ENCODE measurements around the gene TTC23L.
"Not testable (repeated sequence)": the region's sequence is repeated elsewhere in the genome, so short reads cannot be mapped to it uniquely, and the experiment has no call there.

Gene TTC23L

GRCh38 chr5:34918025-34918424 is 79.1 kb downstream of the TTC23L start:
- no peak for DNase-seq (ENCODE audit: low read depth in 4 of 4, low spot score in 1 of 4)

GRCh38 chr5:34919077-34919476 is 80.1 kb downstream of the TTC23L start:
- DNase-seq (ENCODE audit: low read depth in 4 of 4, low spot score in 1 of 4): no peak

- not testable (repeated sequence) for DNase-seq (ENCODE audit: low read depth in 4 of 4, low spot score in 1 of 4)
Measured at GRCh38 chr5:34923256-34923655, 84.3 kb downstream of the TTC23L start.

GRCh38 chr5:34923694-34924461 is 84.9 kb downstream of the TTC23L start:
- peak in 1 of 4 experiments; percentile 16 for DNase-seq (ENCODE audit: low read depth in 4 of 4, low spot score in 1 of 4)

- DNase-seq (ENCODE audit: low read depth in 4 of 4, low spot score in 1 of 4): no peak
Measured at GRCh38 chr5:34924462-34924765, 85.5 kb downstream of the TTC23L start.

- no peak for DNase-seq (ENCODE audit: low read depth in 4 of 4, low spot score in 1 of 4)
Measured at GRCh38 chr5:34926318-34926888, 87.4 kb downstream of the TTC23L start.

- DNase-seq (ENCODE audit: low read depth in 4 of 4, low spot score in 1 of 4): no peak
Measured at GRCh38 chr5:34927785-34928184, 88.8 kb downstream of the TTC23L start.

- no peak for DNase-seq (ENCODE audit: low read depth in 4 of 4, low spot score in 1 of 4)
Measured at GRCh38 chr5:34928267-34928666, 89.3 kb downstream of the TTC23L start.

- DNase-seq (ENCODE audit: low read depth in 4 of 4, low spot score in 1 of 4): peak; percentile 95 to 97 (median 96)
Measured at GRCh38 chr5:34929134-34929719, 90.3 kb downstream of the TTC23L start, which contains the start of gene DNAJC21. Gene DNAJC21, plus strand, starts transcription at chr5:34929559. Its CDS starts 261 bp downstream, at chr5:34929820.

- DNase-seq (ENCODE audit: low read depth in 4 of 4, low spot score in 1 of 4): peak; percentile 40 to 71 (median 56)
Measured at GRCh38 chr5:34929720-34930461, 90.9 kb downstream of the TTC23L start.

GRCh38 chr5:34930462-34930844 is 91.5 kb downstream of the TTC23L start:
- no peak for DNase-seq (ENCODE audit: low read depth in 4 of 4, low spot score in 1 of 4)

GRCh38 chr5:34930870-34931269 is 91.9 kb downstream of the TTC23L start:
- no peak for DNase-seq (ENCODE audit: low read depth in 4 of 4, low spot score in 1 of 4)

- no peak for DNase-seq (ENCODE audit: low read depth in 4 of 4, low spot score in 1 of 4)
Measured at GRCh38 chr5:34932947-34933346, 94.0 kb downstream of the TTC23L start.

- DNase-seq (ENCODE audit: low read depth in 4 of 4, low spot score in 1 of 4): no peak
Measured at GRCh38 chr5:34941936-34942335, 103.0 kb downstream of the TTC23L start.

GRCh38 chr5:34944044-34944443 is 105.1 kb downstream of the TTC23L start:
- no peak for DNase-seq (ENCODE audit: low read depth in 4 of 4, low spot score in 1 of 4)

GRCh38 chr5:34944460-34945047 is 105.6 kb downstream of the TTC23L start:
- no peak for DNase-seq (ENCODE audit: low read depth in 4 of 4, low spot score in 1 of 4)
